ENCODE measurements around the gene UNC119.

- TF ChIP-seq CTCF (IDR thresholded peaks at IDR 0.05; ENCODE audit: low read depth, low read length), result no peak
- no peak for TF ChIP-seq EZH2phosphoT487 (IDR thresholded peaks at IDR 0.05; ENCODE audit: low read depth)
Measured at GRCh38 chr17:28532050-28532960, 20.1 kb downstream of the UNC119 start.

Measured in OCI-LY3 (cell line).